HCT116 (cell line): ENCODE measurements around the gene BICD1. TPM values are rescaled to one million over a fixed set of nuclear protein-coding genes. Genes with fewer than 3 reads are reported as not detected.

ENCODE experiments used
- ATAC-seq: fragments of 200-7000 bp; cut with Tn5 transposase; 2 replicates; pipeline ENCODE4 v1.9.1; 2020; ENCODE audit warnings: mild to moderate bottlenecking, moderate library complexity
- BruUV-seq: library from RNA; stranded (reverse); fragments of 400-500 nt; replicated peaks from 2 replicates; lab custom pipeline; 2021; lab: Mats Ljungman, UMichigan
- CTCF ChIA-PET: fragments of 300-600 bp; sonication (Branson Sonifier 250); formaldehyde crosslinking; loops from one replicate; lab custom pipeline; 2021; ENCODE audit warnings: antibody characterized with exemption; lab: Charles Lee
- POLR2A ChIA-PET: fragments of 300-600, 350-600 bp; sonication (Branson Sonifier 250); formaldehyde crosslinking; loops from one replicate; lab custom pipeline; 2021; ENCODE audit warnings: antibody characterized with exemption; lab: Charles Lee
- RAD21 ChIA-PET, 2 experiments: fragments of 300-600 bp; sonication (Branson Sonifier 250); formaldehyde crosslinking; loops; one replicate each; lab custom pipeline; 2023; ENCODE audit warnings: low total read pairs in 2 of 2; ENCODE audit not compliant: uncharacterized antibody in 2 of 2, unreplicated experiment in 2 of 2, low non-redundant PET in 1 of 2; lab: Charles Lee
- DNase-seq: peaks from one replicate; pipeline ENCODE4 v3.0.0-alpha.2; 2010; ENCODE audit warnings: low read depth, low spot score
- H2AFZ ChIP-seq: fragments of 200-600 bp; shearing (Covaris generic), sonication (generic); 2 replicates; pipeline ENCODE4 v1.6.1; 2017; ENCODE audit warnings: low read depth, mixed run types, mixed read lengths, antibody characterized with exemption, low read length; ENCODE audit not compliant: poor library complexity, severe bottlenecking
- H3K27ac ChIP-seq: 2 replicates; pipeline ENCODE4 v1.5.1; 2012; ENCODE audit warnings: low read depth, low read length
- H3K27me3 ChIP-seq: fragments of 200-600 bp; sonication (generic); 2 replicates; pipeline ENCODE4 v1.6.1; 2016; ENCODE audit warnings: mixed run types, low read length, mixed read lengths; ENCODE audit not compliant: insufficient read depth
- H3K36me3 ChIP-seq, 2 experiments: fragments of 200-500 bp in 1 of 2; fragments of 200-600 bp in 1 of 2; sonication (Bioruptor generic) in 1 of 2; sonication (generic) in 1 of 2; 2 replicates each; pipeline versions ENCODE4 v1.5.1 to v1.6.1; 2014 to 2016; ENCODE audit warnings: low read length in 2 of 2, inconsistent platforms in 1 of 2, mixed read lengths in 1 of 2, mixed run types in 1 of 2; ENCODE audit not compliant: insufficient read depth in 2 of 2, control insufficient read depth in 1 of 2
- H3K4me1 ChIP-seq, 2 experiments: fragments of 200-600 bp in 1 of 2; sonication (generic) in 1 of 2; 2 replicates each; pipeline versions ENCODE4 v1.5.1 to v1.6.1; 2012 to 2017; ENCODE audit warnings: low read length in 2 of 2, inconsistent platforms in 1 of 2, mild to moderate bottlenecking in 1 of 2, mixed read lengths in 1 of 2, mixed run types in 1 of 2, moderate library complexity in 1 of 2; ENCODE audit not compliant: insufficient read depth in 2 of 2, control insufficient read depth in 1 of 2
- H3K4me2 ChIP-seq: fragments of 200-600 bp; sonication (generic); 2 replicates; pipeline ENCODE4 v1.6.1; 2017; ENCODE audit warnings: mixed run types, low read length, mixed read lengths
- H3K4me3 ChIP-seq, 2 experiments: fragments of 200-600 bp in 1 of 2; sonication (generic) in 1 of 2; replicated peaks in 1 of 2; 2 replicates each; pipeline ENCODE4 v1.5.1; 2011 to 2016; ENCODE audit warnings: low read length in 2 of 2, control low read depth in 1 of 2, low read depth in 1 of 2, mild to moderate bottlenecking in 1 of 2, mixed read lengths in 1 of 2, mixed run types in 1 of 2
- H3K79me2 ChIP-seq: fragments of 200-600 bp; sonication (generic); 2 replicates; pipeline ENCODE4 v1.6.1; 2017; ENCODE audit warnings: mild to moderate bottlenecking, mixed run types, low read length, moderate library complexity, mixed read lengths; ENCODE audit not compliant: insufficient read depth
- H3K9ac ChIP-seq: fragments of 200-600 bp; sonication (generic); 2 replicates; pipeline ENCODE4 v1.6.1; 2016; ENCODE audit warnings: low read length, mixed read lengths
- H3K9me2 ChIP-seq: fragments of 200-600 bp; sonication (generic), shearing (Covaris generic); 2 replicates; pipeline ENCODE4 v1.6.1; 2017; ENCODE audit warnings: mixed run types, mild to moderate bottlenecking, moderate library complexity; ENCODE audit not compliant: insufficient read depth
- H3K9me3 ChIP-seq, 2 experiments: fragments of 200-500 bp in 1 of 2; fragments of 200-600 bp in 1 of 2; sonication (Bioruptor generic) in 1 of 2; sonication (generic) in 1 of 2; 2 replicates each; pipeline ENCODE4 v1.6.1; 2014 to 2017; ENCODE audit warnings: low read length in 2 of 2, mixed read lengths in 2 of 2, inconsistent platforms in 1 of 2, low read depth in 1 of 2, mild to moderate bottlenecking in 1 of 2, mixed run types in 1 of 2, moderate library complexity in 1 of 2; ENCODE audit not compliant: control insufficient read depth in 1 of 2, insufficient read depth in 1 of 2
- H4K20me1 ChIP-seq: fragments of 200-600 bp; sonication (generic), shearing (Covaris generic); 2 replicates; pipeline ENCODE4 v1.6.1; 2017; ENCODE audit warnings: mixed run types, mild to moderate bottlenecking, moderate library complexity; ENCODE audit not compliant: insufficient read depth
- CEBPB ChIP-seq: IDR thresholded peaks from 2 replicates; pipeline ENCODE4 v1.6.1; 2012; ENCODE audit warnings: low read depth
- ELF1 ChIP-seq: IDR thresholded peaks from 2 replicates; pipeline ENCODE4 v1.6.1; 2012; ENCODE audit warnings: low read depth, borderline replicate concordance
- EZH2 ChIP-seq: fragments of 200-600 bp; sonication (generic); IDR thresholded peaks from 2 replicates; pipeline ENCODE4 v1.6.1; 2017; ENCODE audit warnings: antibody characterized with exemption, mixed run types
- FOSL1 ChIP-seq: IDR thresholded peaks from 2 replicates; pipeline ENCODE4 v1.6.1; 2012; ENCODE audit warnings: low read depth
- POLR2AphosphoS5 ChIP-seq: IDR thresholded peaks from 2 replicates; pipeline ENCODE4 v1.6.1; 2011; ENCODE audit warnings: mild to moderate bottlenecking, low read depth, low read length, moderate library complexity
- SIN3A ChIP-seq: IDR thresholded peaks from 2 replicates; pipeline ENCODE4 v1.6.1; 2012; ENCODE audit warnings: low read depth
- SP1 ChIP-seq: IDR thresholded peaks from 2 replicates; pipeline ENCODE4 v1.6.1; 2012; ENCODE audit warnings: low read depth
- SRF ChIP-seq: IDR thresholded peaks from 2 replicates; pipeline ENCODE4 v1.6.1; 2012; ENCODE audit warnings: low read depth
- TCF7L2 ChIP-seq: IDR thresholded peaks from 2 replicates; pipeline ENCODE4 v1.7.0; 2011; ENCODE audit warnings: borderline replicate concordance, inconsistent platforms; ENCODE audit not compliant: insufficient read depth, insufficient read length; ENCODE audit errors: extremely low read depth
- YY1 ChIP-seq: IDR thresholded peaks from 2 replicates; pipeline ENCODE4 v1.6.1; 2011; ENCODE audit warnings: low read length, low read depth, moderate library complexity, mild to moderate bottlenecking; ENCODE audit not compliant: insufficient replicate concordance; ENCODE audit errors: extremely low read depth
- ZFX ChIP-seq: fragments of 450-650 bp; IDR thresholded peaks from 2 replicates; pipeline ENCODE4 v1.6.1; 2017
- intact Hi-C: fragments of 100-400 bp; cut with micrococcal nuclease; formaldehyde crosslinking; loops from 2 replicates; pipeline ENCODE4 v1.10.0; 2022
- total RNA-seq: library from RNA; stranded (reverse); gene quantifications from one replicate; pipeline ENCODE4 v1.2.1, GENCODE V29; 2021; ENCODE audit not compliant: unreplicated experiment
- TF ChIP-seq, protein P1 (sequence below), 3 experiments: fragments of 200-600 bp in 1 of 3; sonication (generic) in 1 of 3; IDR thresholded peaks in 2 of 3; conservative IDR thresholded peaks in 1 of 3; 2 replicates each; pipeline ENCODE4 v1.5.1; 2012 to 2017; ENCODE audit warnings: low read depth in 2 of 3, low read length in 2 of 3, antibody characterized with exemption in 1 of 3, borderline replicate concordance in 1 of 3, control low read depth in 1 of 3, mild to moderate bottlenecking in 1 of 3, mixed read lengths in 1 of 3, mixed run types in 1 of 3, moderate library complexity in 1 of 3; ENCODE audit not compliant: insufficient read depth in 1 of 3
- TF ChIP-seq, protein P2 (sequence below): IDR thresholded peaks from 2 replicates; pipeline ENCODE4 v1.6.1; 2011; ENCODE audit warnings: mild to moderate bottlenecking, low read length, moderate library complexity; ENCODE audit not compliant: insufficient replicate concordance; ENCODE audit errors: extremely low read depth

Gene BICD1
- total RNA-seq, 1 experiment from 2014 or later, result 32.5 TPM

DNA sequence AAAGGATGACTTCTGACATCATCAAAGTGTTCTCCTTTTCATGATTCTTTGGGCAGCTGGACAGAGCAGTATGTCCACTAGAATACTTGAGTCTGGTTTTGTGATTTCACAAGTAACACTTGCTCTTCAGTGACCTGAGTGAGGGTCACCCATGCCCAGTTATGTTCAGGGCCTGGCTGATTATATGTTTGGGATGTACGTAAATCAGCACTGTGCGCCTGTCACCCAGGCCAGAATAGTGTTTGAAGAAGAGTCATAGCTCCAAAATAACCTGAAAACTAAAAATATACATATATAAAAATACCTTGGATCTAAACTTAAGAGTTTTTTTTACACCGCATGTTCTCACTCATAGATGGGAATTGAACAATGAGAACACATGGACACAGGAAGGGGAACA, 3.8 kb downstream of the BICD1 start:
- ChIA-PET POLR2A (no interaction called here), CTCF (no interaction called here), RAD21 (no interaction called here)
- no peak overlapping the region for H3K9ac ChIP-seq
- DNase-seq (no peak), ATAC-seq (no peak)
- intact Hi-C loops, result no loop called here
- BruUV-seq, result no TSS peak
- H3K79me2 ChIP-seq, result peaks cover 52% of the 10 kb centered on the region
- no peak for TF ChIP-seq EZH2
- H3K4me3 ChIP-seq, result no peak overlapping the region
- H3K36me3 ChIP-seq, result peaks cover 3 to 4% of the 10 kb centered on the region in 2 experiments; a peak in 1 of 4 replicates
- peaks cover 26 to 37% of the 10 kb centered on the region in 2 experiments for H3K4me1 ChIP-seq
- H3K27ac ChIP-seq, result no peak overlapping the region
- H3K9me3 ChIP-seq, result no peaks in the 10 kb centered on the region
- H4K20me1 ChIP-seq, result no peaks in the 10 kb centered on the region; the same call in 1 of the 2 replicates
- no peak overlapping the region for H2AFZ ChIP-seq
- H3K27me3 ChIP-seq, result no peaks in the 10 kb centered on the region
- no peak overlapping the region for H3K4me2 ChIP-seq
- H3K9me2 ChIP-seq, result no peaks in the 10 kb centered on the region

DNA sequence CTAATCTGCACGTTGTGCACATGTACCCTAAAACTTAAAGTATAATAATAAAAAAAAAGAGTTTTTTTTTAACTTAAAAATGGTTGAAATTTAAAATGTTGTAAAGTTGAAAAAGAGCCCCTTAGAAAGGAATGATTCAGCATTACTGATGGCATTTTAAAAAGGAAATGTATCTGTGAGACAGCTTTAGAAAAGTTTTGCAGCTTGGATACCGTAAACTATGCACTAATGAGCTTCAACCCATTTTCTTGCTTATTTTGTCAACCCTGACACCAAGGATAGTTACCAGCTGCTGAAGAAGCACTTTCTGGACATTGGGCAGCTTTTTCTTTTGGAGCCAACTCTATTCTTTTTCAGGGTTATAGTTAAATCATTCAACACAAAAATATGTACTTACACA, 4.3 kb downstream of the BICD1 start:
- Histone ChIP-seq H2AFZ (no peak overlapping the region), H3K9ac (no peak overlapping the region), H3K9me2 (no peaks in the 10 kb centered on the region), H3K36me3 (peaks cover 3 to 4% of the 10 kb centered on the region in 2 experiments; a peak in 1 of 4 replicates), H3K4me2 (no peak overlapping the region), H3K4me3 (no peak overlapping the region), H3K27ac (no peak overlapping the region), H3K9me3 (no peaks in the 10 kb centered on the region), H4K20me1 (no peaks in the 10 kb centered on the region; the same call in 1 of the 2 replicates), H3K79me2 (peaks cover 52% of the 10 kb centered on the region), H3K27me3 (no peaks in the 10 kb centered on the region), H3K4me1 (peaks cover 28 to 41% of the 10 kb centered on the region in 2 experiments)
- RAD21 ChIA-PET, result no interaction called here
- no TSS peak for BruUV-seq
- POLR2A ChIA-PET, result no interaction called here
- CTCF ChIA-PET, result no interaction called here
- ATAC-seq, result no peak
- no peak for DNase-seq
- intact Hi-C loops, result no loop called here
- TF ChIP-seq CEBPB (no peak), ELF1 (no peak), SRF (no peak), FOSL1 (no peak), SIN3A (no peak), TCF7L2 (no peak), ZFX (no peak), EZH2 (no peak), YY1 (no peak), SP1 (no peak), POLR2AphosphoS5 (no peak)
- TF ChIP-seq, protein P1, sequence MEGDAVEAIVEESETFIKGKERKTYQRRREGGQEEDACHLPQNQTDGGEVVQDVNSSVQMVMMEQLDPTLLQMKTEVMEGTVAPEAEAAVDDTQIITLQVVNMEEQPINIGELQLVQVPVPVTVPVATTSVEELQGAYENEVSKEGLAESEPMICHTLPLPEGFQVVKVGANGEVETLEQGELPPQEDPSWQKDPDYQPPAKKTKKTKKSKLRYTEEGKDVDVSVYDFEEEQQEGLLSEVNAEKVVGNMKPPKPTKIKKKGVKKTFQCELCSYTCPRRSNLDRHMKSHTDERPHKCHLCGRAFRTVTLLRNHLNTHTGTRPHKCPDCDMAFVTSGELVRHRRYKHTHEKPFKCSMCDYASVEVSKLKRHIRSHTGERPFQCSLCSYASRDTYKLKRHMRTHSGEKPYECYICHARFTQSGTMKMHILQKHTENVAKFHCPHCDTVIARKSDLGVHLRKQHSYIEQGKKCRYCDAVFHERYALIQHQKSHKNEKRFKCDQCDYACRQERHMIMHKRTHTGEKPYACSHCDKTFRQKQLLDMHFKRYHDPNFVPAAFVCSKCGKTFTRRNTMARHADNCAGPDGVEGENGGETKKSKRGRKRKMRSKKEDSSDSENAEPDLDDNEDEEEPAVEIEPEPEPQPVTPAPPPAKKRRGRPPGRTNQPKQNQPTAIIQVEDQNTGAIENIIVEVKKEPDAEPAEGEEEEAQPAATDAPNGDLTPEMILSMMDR (IDR thresholded peaks at IDR 0.05 in 2 of 3, conservative IDR thresholded peaks at IDR 0.05 in 1 of 3; ENCODE audit: borderline replicate concordance in 1 of 3, insufficient read depth in 1 of 3, low read depth in 2 of 3, low read length in 2 of 3), result no peak
- TF ChIP-seq, protein P2, sequence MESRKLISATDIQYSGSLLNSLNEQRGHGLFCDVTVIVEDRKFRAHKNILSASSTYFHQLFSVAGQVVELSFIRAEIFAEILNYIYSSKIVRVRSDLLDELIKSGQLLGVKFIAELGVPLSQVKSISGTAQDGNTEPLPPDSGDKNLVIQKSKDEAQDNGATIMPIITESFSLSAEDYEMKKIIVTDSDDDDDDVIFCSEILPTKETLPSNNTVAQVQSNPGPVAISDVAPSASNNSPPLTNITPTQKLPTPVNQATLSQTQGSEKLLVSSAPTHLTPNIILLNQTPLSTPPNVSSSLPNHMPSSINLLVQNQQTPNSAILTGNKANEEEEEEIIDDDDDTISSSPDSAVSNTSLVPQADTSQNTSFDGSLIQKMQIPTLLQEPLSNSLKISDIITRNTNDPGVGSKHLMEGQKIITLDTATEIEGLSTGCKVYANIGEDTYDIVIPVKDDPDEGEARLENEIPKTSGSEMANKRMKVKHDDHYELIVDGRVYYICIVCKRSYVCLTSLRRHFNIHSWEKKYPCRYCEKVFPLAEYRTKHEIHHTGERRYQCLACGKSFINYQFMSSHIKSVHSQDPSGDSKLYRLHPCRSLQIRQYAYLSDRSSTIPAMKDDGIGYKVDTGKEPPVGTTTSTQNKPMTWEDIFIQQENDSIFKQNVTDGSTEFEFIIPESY, result no peak
